Measurements from ENCODE around the gene SCN1A.
"Not testable (repeated sequence)": the region's sequence is repeated elsewhere in the genome, so short reads cannot be mapped to it uniquely, and the experiment has no call there.

The SCN1A gene

GRCh38 chr2:166135152-166135848 lies 7.5 kb upstream of the SCN1A start:
- no peak for DNase-seq (ENCODE audit: low spot score)

- DNase-seq (ENCODE audit: low spot score) = no peak
Observed at GRCh38 chr2:166134252-166135151, 6.7 kb upstream of the SCN1A start.

- no peak for DNase-seq (ENCODE audit: low spot score)
Observed at GRCh38 chr2:166133653-166134052, 5.8 kb upstream of the SCN1A start.

- DNase-seq (ENCODE audit: low spot score) = no peak
Observed at GRCh38 chr2:166128156-166128505, 311 bp upstream of the SCN1A start.

- no peak for DNase-seq (ENCODE audit: low spot score)
Observed at GRCh38 chr2:166126007-166126639, 1.7 kb downstream of the SCN1A start.

- DNase-seq (ENCODE audit: low spot score) = no peak
Observed at GRCh38 chr2:166125557-166125956, 2.3 kb downstream of the SCN1A start.

- DNase-seq (ENCODE audit: low spot score) = no peak
Observed at GRCh38 chr2:166118180-166118579, 9.6 kb downstream of the SCN1A start.

GRCh38 chr2:166117491-166117890 lies 10.3 kb downstream of the SCN1A start:
- no peak for DNase-seq (ENCODE audit: low spot score)

GRCh38 chr2:166115589-166115988 lies 12.2 kb downstream of the SCN1A start:
- no peak for DNase-seq (ENCODE audit: low spot score)

- DNase-seq (ENCODE audit: low spot score) = no peak
Observed at GRCh38 chr2:166112193-166112605, 15.6 kb downstream of the SCN1A start.

GRCh38 chr2:166106431-166107015 lies 21.3 kb downstream of the SCN1A start:
- no peak for DNase-seq (ENCODE audit: low spot score)

- no peak for DNase-seq (ENCODE audit: low spot score)
Observed at GRCh38 chr2:166104773-166105172, 23.0 kb downstream of the SCN1A start.

- DNase-seq (ENCODE audit: low spot score) = no peak
Observed at GRCh38 chr2:166104084-166104483, 23.7 kb downstream of the SCN1A start.

GRCh38 chr2:166103277-166103676 lies 24.5 kb downstream of the SCN1A start:
- DNase-seq (ENCODE audit: low spot score) = not testable (repeated sequence)

- no peak for DNase-seq (ENCODE audit: low spot score)
Observed at GRCh38 chr2:166094325-166094724, 33.5 kb downstream of the SCN1A start.

GRCh38 chr2:166092889-166093288 lies 34.9 kb downstream of the SCN1A start:
- no peak for DNase-seq (ENCODE audit: low spot score)

- DNase-seq (ENCODE audit: low spot score) = no peak
Observed at GRCh38 chr2:166091439-166091838, 36.4 kb downstream of the SCN1A start.

GRCh38 chr2:166090908-166091307 lies 36.9 kb downstream of the SCN1A start:
- DNase-seq (ENCODE audit: low spot score) = no peak

- DNase-seq (ENCODE audit: low spot score) = no peak
Observed at GRCh38 chr2:166090346-166090745, 37.5 kb downstream of the SCN1A start.

- DNase-seq (ENCODE audit: low spot score) = no peak
Observed at GRCh38 chr2:166088634-166089033, 39.2 kb downstream of the SCN1A start.

- DNase-seq (ENCODE audit: low spot score) = no peak
Observed at GRCh38 chr2:166084301-166084700, 43.5 kb downstream of the SCN1A start.

GRCh38 chr2:166082736-166083135 lies 45.1 kb downstream of the SCN1A start:
- DNase-seq (ENCODE audit: low spot score) = no peak

GRCh38 chr2:166081852-166082251 lies 46.0 kb downstream of the SCN1A start:
- DNase-seq (ENCODE audit: low spot score) = no peak
